Hepatocyte (in vitro differentiated cells): Measurements from ENCODE around the gene CCDC78. TPM values are rescaled to one million over a fixed set of nuclear protein-coding genes. Genes with fewer than 3 reads are reported as not detected.

Experiments
- DNase-seq: peaks from one replicate; pipeline ENCODE4 v3.0.0-alpha.2; 2016; ENCODE audit warnings: low spot score
- H2AFZ ChIP-seq: fragments of 200-600 bp; sonication (generic); 2 replicates; pipeline ENCODE4 v1.6.0; 2016; ENCODE audit warnings: antibody characterized with exemption, mild to moderate bottlenecking
- H3K27ac ChIP-seq: fragments of 200-600 bp; sonication (generic); 2 replicates; pipeline ENCODE4 v1.5.1; 2016; ENCODE audit warnings: mild to moderate bottlenecking
- H3K27me3 ChIP-seq: fragments of 200-600 bp; sonication (generic); 2 replicates; pipeline ENCODE4 v1.6.1; 2016
- H3K36me3 ChIP-seq: fragments of 200-600 bp; sonication (generic); replicated peaks from 2 replicates; pipeline ENCODE4 v1.5.1; 2016; ENCODE audit warnings: low read depth; ENCODE audit not compliant: insufficient read depth
- H3K4me1 ChIP-seq: fragments of 200-600 bp; sonication (generic); 2 replicates; pipeline ENCODE4 v1.5.1; 2016; ENCODE audit warnings: mild to moderate bottlenecking, moderate library complexity; ENCODE audit not compliant: insufficient read depth
- H3K4me2 ChIP-seq: fragments of 200-600 bp; sonication (generic); 2 replicates; pipeline ENCODE4 v1.6.0; 2016
- H3K4me3 ChIP-seq: fragments of 200-600 bp; sonication (generic); 2 replicates; pipeline ENCODE4 v1.5.1; 2016; ENCODE audit warnings: mild to moderate bottlenecking
- H3K79me2 ChIP-seq: fragments of 200-600 bp; sonication (generic); 2 replicates; pipeline ENCODE4 v1.6.0; 2017; ENCODE audit warnings: mild to moderate bottlenecking
- H3K9me2 ChIP-seq: fragments of 200-600 bp; sonication (generic); replicated peaks from 2 replicates; pipeline ENCODE4 v1.6.0; 2017; ENCODE audit warnings: mild to moderate bottlenecking; ENCODE audit not compliant: insufficient read depth
- H3K9me3 ChIP-seq: fragments of 200-600 bp; sonication (generic); 2 replicates; pipeline ENCODE4 v1.5.1; 2016; ENCODE audit warnings: low read depth, mild to moderate bottlenecking
- H4K20me1 ChIP-seq: fragments of 200-600 bp; sonication (generic); 2 replicates; pipeline ENCODE4 v1.6.0; 2016; ENCODE audit warnings: mild to moderate bottlenecking; ENCODE audit not compliant: insufficient read depth, poor library complexity, severe bottlenecking
- EZH2 ChIP-seq: fragments of 200-600 bp; sonication (generic); IDR thresholded peaks from 2 replicates; pipeline ENCODE4 v1.6.1; 2016; ENCODE audit warnings: antibody characterized with exemption, mild to moderate bottlenecking, borderline replicate concordance
- EZH2phosphoT487 ChIP-seq: fragments of 200-600 bp; sonication (generic); IDR thresholded peaks from one replicate; pipeline ENCODE4 v1.6.1; 2018; ENCODE audit warnings: antibody characterized with exemption, mild to moderate bottlenecking, low read depth, moderate library complexity; ENCODE audit not compliant: unreplicated experiment, severe bottlenecking
- WGBS: methylation state at CpG from one replicate; pipeline ENCODE4 v1.1.6; 2016; ENCODE audit warnings: low lambda C conversion rate; ENCODE audit errors: missing lambda C conversion rate; 5-methylcytosine and 5-hydroxymethylcytosine counted together
- polyA plus RNA-seq: library from polyadenylated mRNA; unstranded; fragments of >200 nt; fragmentation: Nextera tagmentation; extraction: Ambion mirVana; gene quantifications from 2 replicates; pipeline ENCODE4 v1.2.1, GENCODE V29; 2016
- total RNA-seq: library from RNA; depleted of rRNA; stranded (reverse); fragments of >200 nt; gene quantifications from 2 replicates; pipeline ENCODE4 v1.2.3, GENCODE V29; 2014
- TF ChIP-seq, protein P1 (sequence below): fragments of 200-600 bp; sonication (generic); IDR thresholded peaks from 2 replicates; pipeline ENCODE4 v1.5.1; 2016; ENCODE audit warnings: antibody characterized with exemption, mild to moderate bottlenecking; ENCODE audit not compliant: poor library complexity

CCDC78 gene
- total and polyA plus RNA-seq, 2 experiments from 2014 or later, result 2.2 to 6.8 TPM

DNA sequence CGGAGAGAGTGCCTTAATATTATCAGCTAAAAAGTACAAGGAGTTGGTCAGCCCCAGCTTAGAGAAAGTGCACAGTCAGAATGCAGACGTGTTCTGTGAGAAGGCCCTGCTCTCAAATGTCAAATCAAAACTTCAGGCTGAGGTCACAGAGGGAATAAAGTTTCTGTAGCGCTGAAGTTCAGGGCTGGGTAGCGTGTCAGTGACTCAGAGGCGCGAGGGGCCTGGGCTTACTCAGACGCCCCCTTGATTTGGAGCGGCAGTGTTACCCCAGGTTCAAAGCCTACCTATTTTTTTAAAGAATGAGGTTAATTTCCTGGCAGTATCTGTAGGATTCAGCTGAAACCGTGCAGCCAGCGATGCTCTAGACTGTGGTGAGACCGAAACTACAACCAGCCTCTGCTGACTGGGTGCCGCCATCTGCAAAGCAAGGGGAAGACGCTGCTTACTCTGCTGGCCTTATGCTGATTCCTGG is 9.8 kb upstream of the CCDC78 start:
- DNase-seq, result no peak
- H3K36me3 ChIP-seq, result no peaks in the 10 kb centered on the region
- no peak overlapping the region for H3K4me2 ChIP-seq
- no peak overlapping the region for H2AFZ ChIP-seq
- H3K9me3 ChIP-seq, result no peaks in the 10 kb centered on the region
- H3K9me2 ChIP-seq, result no peaks in the 10 kb centered on the region
- 95% methylated on average over 13 of the region's 13 CpGs for WGBS
- TF ChIP-seq, protein P1, sequence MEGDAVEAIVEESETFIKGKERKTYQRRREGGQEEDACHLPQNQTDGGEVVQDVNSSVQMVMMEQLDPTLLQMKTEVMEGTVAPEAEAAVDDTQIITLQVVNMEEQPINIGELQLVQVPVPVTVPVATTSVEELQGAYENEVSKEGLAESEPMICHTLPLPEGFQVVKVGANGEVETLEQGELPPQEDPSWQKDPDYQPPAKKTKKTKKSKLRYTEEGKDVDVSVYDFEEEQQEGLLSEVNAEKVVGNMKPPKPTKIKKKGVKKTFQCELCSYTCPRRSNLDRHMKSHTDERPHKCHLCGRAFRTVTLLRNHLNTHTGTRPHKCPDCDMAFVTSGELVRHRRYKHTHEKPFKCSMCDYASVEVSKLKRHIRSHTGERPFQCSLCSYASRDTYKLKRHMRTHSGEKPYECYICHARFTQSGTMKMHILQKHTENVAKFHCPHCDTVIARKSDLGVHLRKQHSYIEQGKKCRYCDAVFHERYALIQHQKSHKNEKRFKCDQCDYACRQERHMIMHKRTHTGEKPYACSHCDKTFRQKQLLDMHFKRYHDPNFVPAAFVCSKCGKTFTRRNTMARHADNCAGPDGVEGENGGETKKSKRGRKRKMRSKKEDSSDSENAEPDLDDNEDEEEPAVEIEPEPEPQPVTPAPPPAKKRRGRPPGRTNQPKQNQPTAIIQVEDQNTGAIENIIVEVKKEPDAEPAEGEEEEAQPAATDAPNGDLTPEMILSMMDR, result no peak
- TF ChIP-seq EZH2, result no peak
- no peak for TF ChIP-seq EZH2phosphoT487
- H3K27me3 ChIP-seq, result no peaks in the 10 kb centered on the region
- no peak overlapping the region for H3K27ac ChIP-seq
- no peaks in the 10 kb centered on the region for H4K20me1 ChIP-seq
- peaks cover 7% of the 10 kb centered on the region for H3K4me1 ChIP-seq
- no peak overlapping the region for H3K4me3 ChIP-seq
- peaks cover 13% of the 10 kb centered on the region for H3K79me2 ChIP-seq

DNA sequence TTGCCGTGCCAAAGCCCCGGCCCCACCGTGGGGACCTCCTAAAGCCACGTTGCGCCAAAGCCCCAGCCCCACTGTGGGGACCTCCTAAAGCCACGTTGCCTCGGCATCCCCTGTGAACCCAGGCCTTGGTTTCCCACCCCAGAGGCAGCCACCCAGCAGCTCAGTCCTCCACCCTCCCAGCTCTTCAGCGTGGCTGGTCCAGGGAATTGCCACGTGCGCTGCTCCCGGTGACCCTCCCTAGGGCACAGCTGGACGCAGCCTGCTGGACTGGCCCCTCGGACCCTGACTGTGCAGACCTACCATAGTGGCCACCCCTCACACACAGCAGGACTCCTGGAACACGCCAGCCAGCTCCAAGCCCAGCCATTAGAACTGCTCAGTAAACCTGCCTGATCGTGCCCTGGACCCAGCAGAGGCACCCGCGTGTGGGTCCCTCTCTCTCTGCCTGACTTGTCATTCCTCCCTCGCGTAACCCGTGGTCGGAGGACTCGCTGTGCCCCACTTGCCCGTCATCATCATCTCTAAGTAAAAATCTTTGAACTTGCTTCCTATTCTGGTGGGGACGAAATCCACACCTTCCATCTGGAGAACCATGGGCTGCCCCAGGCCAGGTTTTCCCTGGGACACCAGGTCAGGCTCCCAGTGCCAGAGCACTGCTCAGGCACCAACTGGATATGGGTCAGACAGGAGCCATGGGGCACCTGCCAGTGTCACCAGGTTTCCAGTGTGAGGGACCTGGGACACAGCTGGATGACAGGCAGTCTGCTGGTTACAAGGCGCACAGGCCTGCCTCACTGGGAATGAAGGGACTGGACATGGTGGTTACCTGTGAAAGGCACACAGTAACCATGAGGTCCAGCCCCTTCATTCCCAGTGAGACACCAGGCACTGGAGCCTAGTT is 9.0 kb upstream of the CCDC78 start:
- Histone ChIP-seq H2AFZ (no peak overlapping the region), H3K36me3 (no peaks in the 10 kb centered on the region), H4K20me1 (no peaks in the 10 kb centered on the region), H3K9me2 (no peaks in the 10 kb centered on the region), H3K27me3 (no peaks in the 10 kb centered on the region), H3K4me1 (peaks cover 7% of the 10 kb centered on the region), H3K4me2 (no peak overlapping the region), H3K9me3 (no peaks in the 10 kb centered on the region), H3K4me3 (no peak overlapping the region), H3K27ac (no peak overlapping the region), H3K79me2 (peaks cover 8% of the 10 kb centered on the region)
- WGBS, result 95% methylated on average over 25 of the region's 25 CpGs
- TF ChIP-seq, protein P1, result no peak
- TF ChIP-seq EZH2phosphoT487 (no peak), EZH2 (no peak)
- DNase-seq, result no peak

DNA sequence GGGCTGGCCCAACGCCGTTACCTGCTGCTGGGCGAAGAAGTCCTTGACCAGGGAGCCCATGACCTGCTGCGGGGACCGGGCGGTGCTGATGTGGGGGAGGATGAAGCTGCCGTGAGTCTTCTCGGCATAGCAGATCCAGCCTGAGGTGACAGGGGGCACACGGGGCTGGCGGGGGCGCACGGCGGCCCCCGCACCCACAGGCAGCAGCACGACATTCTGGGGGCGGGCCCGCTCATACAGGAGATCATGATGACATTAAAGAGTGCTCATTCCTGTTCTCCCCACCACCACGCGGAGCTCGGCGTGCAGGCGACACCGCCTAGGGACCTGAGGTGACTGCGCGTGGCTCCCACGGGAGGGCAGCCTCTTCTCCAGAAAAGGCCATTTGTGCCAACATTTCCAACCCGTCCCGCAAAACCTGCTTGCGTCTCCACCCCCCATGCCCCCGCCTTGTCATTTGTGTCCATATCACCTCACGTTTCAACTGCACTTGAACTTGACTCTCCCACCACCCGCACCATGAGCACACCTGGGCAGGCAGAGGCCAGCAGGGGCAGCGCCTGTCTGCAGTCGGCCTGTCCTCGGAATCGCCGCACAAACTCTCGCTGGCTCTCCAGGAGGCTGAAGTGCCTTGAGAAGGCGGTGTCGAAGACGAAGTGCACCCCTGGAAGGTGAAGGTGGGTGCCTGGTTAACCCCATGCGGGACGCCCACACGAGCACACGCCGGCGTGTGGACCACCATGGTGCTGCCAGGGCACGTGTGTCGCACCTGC is 8.2 kb upstream of the CCDC78 start:
- WGBS, result 96% methylated on average over 43 of the region's 49 CpGs
- H3K4me3 ChIP-seq, result no peak overlapping the region
- H3K4me2 ChIP-seq, result no peak overlapping the region
- no peaks in the 10 kb centered on the region for H4K20me1 ChIP-seq
- H3K4me1 ChIP-seq, result no peaks in the 10 kb centered on the region
- H3K9me2 ChIP-seq, result no peaks in the 10 kb centered on the region
- no peak for DNase-seq
- TF ChIP-seq, protein P1, result no peak
- TF ChIP-seq EZH2phosphoT487, result no peak
- TF ChIP-seq EZH2, result no peak
- H3K36me3 ChIP-seq, result no peaks in the 10 kb centered on the region
- H3K9me3 ChIP-seq, result no peaks in the 10 kb centered on the region
- no peak overlapping the region for H3K27ac ChIP-seq
- H2AFZ ChIP-seq, result no peak overlapping the region
- no peaks in the 10 kb centered on the region for H3K79me2 ChIP-seq
- H3K27me3 ChIP-seq, result no peaks in the 10 kb centered on the region
